GM21360 (cell line): Measurements from ENCODE around the gene MYL5.
"Not testable (repeated sequence)": the region's sequence is repeated elsewhere in the genome, so short reads cannot be mapped to it uniquely, and the experiment has no call there.

Experiments
- ATAC-seq: cut with Tn5 transposase; IDR thresholded peaks from one replicate; pipeline ENCODE4 v1.9.1; 2021; ENCODE audit warnings: mild to moderate bottlenecking, moderate library complexity; ENCODE audit not compliant: unreplicated experiment

Gene MYL5

DNA sequence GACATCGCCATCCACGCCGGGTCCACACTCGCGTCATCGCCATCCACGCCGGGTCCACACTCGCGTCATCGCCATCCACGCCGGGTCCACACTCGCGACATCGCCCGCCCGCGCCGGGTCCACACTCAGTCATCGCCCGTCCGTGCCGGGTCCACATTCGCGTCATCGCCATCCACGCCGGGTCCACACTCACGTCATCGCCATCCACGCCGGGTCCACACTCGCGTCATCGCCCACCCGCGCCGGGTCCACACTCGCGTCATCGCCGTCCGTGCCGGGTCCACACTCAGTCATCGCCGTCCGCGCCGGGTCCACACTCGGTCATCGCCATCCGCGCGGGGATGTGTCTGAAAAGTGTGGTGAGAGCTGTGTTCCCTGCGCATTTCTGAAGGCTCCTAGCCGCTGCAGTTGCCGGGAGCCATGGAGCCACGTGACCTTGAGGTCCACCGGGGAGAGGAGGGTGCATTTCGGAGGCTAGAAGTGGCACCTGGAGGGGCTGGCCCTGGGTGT lies 48.6 kb downstream of the MYL5 start:
- ATAC-seq = no peak

DNA sequence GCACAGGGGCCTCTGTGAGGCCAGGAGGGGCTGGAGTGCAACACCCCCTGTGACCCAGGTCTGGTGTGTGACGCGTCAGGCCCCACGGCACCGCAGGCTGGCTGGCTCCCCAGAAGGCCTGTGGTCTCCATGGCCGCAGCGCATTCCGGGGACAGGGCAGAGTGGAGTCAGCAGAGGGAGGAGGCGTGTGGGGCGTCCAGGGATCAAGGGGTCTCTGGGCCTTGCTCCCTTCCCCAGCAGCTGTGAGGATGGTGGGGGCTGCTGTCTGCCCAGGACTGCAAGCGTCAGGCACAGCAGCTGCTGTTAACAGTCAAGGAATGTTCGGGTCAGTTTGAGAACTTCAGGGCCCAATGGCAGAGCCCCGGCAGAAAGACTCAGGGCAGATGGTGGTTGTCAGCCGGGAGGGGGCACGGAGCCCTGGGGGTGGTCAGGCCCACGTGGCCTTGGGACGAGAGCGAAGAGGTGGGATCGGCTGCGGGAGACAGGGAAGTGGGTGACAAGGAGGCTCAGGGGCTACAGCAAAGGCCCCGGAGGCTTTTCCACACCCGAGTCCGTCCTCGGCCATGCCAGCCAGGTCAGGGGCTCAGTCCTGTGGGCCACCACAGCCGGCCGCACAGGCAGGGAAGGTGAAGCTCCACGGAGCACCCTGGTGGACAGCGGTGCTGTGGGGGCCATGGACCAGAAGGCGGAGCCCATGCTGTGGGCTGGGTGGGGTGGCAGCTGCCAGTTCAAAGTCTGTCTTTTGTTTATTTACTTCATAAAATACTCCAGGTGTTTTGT lies 49.6 kb downstream of the MYL5 start:
- ATAC-seq = no peak

DNA sequence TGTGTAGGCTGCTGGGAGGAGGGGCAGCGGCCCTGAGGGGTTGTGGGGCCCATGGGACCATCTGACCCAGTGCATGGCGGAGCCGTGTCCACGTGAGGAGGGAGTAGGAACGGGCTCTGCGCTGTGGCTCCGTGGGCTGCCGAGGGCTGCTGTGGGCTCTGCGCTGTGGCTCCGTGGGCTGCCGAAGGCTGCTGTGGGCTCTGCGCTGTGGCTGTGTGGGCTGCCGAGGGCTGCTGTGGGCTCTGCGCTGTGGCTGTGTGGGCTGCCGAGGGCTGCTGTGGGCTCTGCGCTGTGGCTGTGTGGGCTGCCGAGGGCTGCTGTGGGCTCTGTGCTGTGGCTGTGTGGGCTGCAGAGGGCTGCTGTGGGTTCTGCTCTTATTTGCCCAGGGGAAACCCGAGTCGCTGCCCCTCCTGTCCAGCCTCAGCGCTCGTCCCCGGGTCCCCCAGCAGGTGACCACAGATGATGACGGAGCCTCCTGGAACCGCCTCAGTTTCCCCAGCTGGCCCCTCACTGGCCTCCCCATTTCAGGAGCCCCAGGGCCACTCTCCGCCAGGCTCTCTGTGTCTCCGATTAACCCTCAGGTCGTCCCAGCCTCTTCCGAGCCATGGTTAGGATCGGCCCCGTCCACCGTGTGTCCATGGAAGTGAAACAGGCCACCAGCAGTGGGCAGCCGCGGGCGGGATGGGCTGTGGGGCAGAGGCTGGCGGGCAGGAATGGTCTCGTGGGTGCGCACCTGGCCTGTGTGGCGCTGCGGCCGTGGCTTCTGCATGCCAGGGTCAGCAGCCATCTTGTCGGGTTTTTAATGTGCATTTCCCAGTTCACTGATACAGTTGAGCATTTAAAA lies 51.3 kb downstream of the MYL5 start:
- no peak for ATAC-seq

DNA sequence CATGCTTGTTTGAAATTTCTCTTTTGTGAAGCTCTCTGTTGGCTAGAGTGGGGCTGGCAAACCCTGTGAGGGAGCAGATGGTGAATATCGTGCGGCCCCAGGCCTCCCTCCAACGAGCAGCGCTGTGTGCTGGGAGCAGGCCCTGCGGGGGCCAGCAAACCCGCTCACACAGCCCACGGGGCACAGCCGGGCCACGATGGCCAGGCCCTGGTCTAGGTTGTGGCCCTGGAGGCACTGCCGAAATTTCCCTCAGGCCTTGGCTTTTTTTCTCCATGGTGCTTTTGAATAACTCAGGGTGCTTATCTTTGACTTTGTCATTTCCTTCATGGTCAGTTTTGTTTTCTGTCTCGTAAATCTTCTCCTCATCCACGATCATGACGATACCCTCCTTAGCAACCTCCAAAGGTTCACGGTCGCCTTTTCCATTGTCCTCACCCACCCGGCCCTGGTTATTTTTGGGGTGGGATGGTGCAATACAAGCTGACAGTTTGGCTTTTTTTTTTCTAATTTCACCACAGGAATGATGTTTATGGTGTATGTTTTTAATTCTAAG lies 52.0 kb downstream of the MYL5 start:
- no peak for ATAC-seq

DNA sequence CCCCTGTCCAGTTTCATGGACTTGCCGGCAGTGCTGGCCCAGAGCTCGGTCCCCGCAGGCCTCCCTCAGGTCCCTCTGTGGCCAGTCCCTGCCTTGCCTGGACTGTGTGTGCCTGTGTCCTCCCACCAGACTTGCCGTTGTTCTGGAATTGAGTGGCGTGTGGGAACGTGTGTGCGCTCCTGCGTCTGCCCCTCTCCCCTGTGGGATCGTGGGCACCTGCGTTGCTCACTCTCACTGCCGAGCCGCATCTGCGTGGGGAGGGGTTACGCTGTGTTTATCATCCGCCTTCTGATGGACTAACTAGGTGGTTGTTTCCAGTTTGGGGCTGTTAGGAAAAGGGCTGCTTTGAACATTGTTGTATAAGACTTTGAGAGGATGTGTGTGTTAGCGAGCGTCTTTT lies 52.5 kb downstream of the MYL5 start:
- ATAC-seq = no peak

DNA sequence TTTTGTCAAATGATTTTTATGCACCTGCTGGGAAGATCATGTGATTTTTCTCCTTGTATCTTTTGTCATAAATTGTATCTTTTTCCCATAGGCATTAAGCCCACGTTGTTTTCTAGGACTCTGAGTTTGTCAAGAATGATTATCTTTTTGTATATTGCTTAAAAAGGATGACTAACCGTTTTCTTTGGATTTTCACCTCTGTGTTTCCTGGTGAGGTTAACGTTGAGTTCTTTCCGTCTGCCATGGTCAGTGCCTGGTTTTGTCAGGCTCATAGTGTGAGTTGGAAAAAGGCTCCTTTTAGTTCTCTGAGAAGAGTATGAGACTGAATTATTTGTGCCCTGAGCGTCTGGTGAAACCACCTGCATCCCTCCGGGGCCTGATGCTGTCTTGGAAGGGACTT lies 53.2 kb downstream of the MYL5 start:
- ATAC-seq = no peak

DNA sequence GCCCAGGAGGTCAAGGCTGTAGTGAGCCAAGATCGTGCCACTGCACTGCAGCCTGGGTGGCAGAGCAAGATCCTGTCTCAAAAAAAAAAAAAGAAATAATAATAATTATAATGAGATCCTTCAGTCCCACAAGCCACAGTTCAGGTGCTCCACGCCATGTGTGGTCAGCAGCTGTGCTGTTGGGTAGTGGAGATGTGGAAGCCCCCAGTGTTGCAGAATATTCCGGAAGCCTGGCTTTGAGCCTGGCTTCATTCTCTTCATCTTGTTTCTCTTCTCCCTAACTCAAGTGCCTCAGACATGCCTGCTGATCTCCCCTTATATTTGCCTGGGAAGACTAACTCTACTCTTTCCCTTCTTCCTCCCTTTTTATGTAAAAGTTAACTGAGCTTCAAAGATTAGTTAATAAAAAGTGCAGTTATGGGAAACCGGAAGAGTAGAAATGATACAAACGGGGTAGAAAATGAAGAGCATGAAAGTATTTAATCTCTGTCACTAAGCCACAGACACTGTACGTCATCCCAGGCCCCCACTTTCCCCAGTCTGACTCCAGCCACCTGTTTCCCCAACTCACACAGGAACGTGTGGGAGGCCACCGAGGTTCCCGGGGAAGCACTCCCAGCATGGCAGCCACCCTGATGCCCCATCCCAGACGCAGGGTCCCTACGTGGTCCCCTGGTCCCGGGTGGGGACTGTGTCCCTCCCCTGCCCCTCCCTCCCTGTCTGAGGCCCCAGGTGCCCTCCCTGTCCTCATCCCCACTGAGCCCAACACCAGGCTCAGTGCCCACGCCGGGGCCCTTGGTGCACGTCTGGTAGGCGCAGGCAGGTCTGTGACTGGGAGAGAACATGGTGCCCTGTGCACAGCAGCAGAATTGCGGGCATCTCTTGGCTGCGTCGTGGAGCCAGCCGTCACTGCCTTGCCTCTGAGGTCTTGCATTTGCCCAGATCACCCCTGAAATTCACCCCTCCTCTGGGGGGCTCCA lies 55.3 kb downstream of the MYL5 start:
- no peak for ATAC-seq

DNA sequence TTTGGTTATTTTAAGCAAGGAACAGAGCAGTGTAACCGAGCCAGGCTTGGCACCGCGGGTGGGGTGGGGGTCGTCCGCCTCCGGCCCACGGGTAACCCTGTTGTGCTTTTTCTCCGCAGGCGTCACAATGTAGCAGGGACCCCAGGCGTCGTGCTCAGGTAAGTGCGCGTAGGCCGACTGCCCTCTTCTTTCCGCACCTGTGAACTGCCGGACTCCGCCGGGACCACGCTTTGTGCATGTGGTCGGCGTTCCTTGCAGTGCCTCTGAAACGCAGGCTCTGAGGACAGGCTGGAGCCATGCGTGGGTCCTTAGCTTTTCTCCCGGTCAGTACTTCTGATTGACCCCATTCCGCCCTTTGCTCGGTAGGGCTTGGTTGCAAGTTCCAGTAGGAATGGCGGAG lies 56.2 kb downstream of the MYL5 start:
- ATAC-seq = no peak

DNA sequence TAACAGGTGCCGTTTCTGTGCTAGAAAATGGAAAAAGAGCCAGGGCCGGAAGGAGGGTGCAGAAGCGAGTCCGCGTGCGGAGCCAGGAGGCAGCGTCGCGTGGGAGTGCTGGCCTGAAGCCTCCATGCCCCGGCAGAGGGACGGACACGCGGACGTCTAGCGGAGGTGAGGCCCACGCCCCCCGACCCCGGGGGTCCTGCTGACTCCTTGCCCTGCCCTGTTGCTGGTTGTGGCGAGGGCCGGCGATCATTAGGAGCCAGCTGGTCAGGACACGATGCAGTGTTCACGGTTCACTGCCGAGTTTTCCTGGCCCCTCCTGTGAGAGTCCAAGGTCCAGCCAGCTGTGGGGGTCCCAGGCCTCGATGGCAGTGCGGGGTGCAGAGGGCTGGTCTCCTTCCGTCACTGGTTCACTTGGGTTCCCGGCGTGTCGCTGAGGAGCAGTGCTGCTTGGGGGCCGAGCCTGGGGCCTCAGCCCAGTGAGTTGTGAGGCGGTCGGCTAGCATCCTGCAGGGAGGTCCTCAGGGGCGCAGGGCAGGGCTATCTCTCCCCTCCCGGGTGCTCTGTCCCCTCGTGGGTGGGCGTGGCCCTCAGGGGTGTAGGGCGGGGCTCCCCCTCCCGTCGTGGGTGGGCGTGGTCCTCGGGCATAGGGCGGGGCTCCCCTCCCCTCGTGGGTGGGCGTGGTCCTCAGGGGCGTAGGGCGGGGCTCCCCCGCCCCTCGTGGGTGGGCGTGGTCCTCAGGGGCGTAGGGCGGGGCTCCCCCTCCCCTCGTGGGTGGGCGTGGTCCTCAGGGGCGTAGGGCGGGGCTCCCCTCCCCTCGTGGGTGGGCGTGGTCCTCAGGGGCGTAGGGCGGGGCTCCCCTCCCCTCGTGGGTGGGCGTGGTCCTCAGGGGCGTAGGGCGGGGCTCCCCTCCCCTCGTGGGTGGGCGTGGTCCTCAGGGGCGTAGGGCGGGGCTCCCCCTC lies 56.9 kb downstream of the MYL5 start:
- ATAC-seq = not testable (repeated sequence)
